AG04449 (cell line): ENCODE data around the gene LETM1.

Experiments used
- CTCF ChIA-PET: fragments of 350-600 bp; formaldehyde crosslinking; extraction: SDS; loops from one replicate; lab custom pipeline; 2021; ENCODE audit warnings: antibody characterized with exemption; lab: Yijun Ruan, JAX
- POLR2A ChIA-PET: fragments of 400-600, 350-600 bp; formaldehyde crosslinking; extraction: SDS; loops from one replicate; lab custom pipeline; 2020; ENCODE audit warnings: antibody characterized with exemption, inconsistent platforms; lab: Yijun Ruan, JAX
- DNase-seq: peaks from one replicate; pipeline ENCODE4 v3.0.0-alpha.2; 2010; ENCODE audit warnings: low read depth, low spot score
- H3K4me3 ChIP-seq: 2 replicates; pipeline ENCODE4 v1.5.1; 2011; ENCODE audit warnings: low read depth, mild to moderate bottlenecking, control low read depth, low read length
- TF ChIP-seq, protein P1 (sequence below): IDR thresholded peaks from one replicate; pipeline ENCODE4 v1.5.1; 2011; ENCODE audit warnings: mild to moderate bottlenecking, moderate library complexity, low read length, control low read depth, inconsistent platforms; ENCODE audit not compliant: insufficient read depth; ENCODE audit errors: missing control alignments

LETM1 gene

DNA sequence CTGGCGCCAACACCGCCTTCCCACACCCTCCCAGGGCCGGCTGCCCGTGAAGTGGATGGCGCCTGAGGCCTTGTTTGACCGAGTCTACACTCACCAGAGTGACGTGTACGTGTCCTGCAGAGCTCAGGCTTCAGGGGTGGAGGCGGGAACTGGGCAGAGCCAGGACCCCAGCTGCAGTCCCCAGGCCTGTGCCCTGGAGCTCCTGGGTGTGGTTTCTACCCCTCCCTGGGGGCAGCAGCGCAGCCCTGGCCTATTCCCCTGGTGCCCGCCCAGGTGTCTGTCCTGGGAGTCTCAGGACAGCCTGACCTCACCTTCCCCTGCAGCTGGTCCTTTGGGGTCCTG lies 49.8 kb downstream of the LETM1 start:
- TF ChIP-seq, protein P1, sequence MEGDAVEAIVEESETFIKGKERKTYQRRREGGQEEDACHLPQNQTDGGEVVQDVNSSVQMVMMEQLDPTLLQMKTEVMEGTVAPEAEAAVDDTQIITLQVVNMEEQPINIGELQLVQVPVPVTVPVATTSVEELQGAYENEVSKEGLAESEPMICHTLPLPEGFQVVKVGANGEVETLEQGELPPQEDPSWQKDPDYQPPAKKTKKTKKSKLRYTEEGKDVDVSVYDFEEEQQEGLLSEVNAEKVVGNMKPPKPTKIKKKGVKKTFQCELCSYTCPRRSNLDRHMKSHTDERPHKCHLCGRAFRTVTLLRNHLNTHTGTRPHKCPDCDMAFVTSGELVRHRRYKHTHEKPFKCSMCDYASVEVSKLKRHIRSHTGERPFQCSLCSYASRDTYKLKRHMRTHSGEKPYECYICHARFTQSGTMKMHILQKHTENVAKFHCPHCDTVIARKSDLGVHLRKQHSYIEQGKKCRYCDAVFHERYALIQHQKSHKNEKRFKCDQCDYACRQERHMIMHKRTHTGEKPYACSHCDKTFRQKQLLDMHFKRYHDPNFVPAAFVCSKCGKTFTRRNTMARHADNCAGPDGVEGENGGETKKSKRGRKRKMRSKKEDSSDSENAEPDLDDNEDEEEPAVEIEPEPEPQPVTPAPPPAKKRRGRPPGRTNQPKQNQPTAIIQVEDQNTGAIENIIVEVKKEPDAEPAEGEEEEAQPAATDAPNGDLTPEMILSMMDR = no peak
- ChIA-PET CTCF (interaction anchor here (11.1 to 11.4 kb wide), 2 partner anchors 59 to 94 kb away, joined by 99 to 205 read pairs; no protein-coding TSS in a partner anchor), POLR2A (no interaction called here)
- H3K4me3 ChIP-seq = no peak overlapping the region
- no peak for DNase-seq

DNA sequence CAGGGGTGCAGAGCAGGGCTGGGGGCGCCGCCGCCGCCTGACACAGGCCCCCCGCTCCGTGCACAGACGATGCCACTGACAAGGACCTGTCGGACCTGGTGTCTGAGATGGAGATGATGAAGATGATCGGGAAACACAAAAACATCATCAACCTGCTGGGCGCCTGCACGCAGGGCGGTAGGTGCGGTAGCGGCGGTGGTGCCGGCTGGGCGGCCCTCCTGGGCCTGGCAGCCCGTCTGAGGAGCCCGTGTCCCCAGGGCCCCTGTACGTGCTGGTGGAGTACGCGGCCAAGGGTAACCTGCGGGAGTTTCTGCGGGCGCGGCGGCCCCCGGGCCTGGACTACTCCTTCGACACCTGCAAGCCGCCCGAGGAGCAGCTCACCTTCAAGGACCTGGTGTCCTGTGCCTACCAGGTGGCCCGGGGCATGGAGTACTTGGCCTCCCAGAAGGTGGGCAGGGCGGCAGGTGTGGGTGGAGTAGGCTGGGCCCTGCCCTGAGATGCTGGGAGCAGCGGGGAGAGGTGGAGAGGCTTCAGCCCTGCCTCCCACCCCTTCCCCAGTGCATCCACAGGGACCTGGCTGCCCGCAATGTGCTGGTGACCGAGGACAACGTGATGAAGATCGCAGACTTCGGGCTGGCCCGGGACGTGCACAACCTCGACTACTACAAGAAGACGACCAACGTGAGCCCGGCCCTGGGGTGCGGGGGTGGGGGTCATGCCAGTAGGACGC lies 50.3 kb downstream of the LETM1 start:
- DNase-seq = no peak
- TF ChIP-seq, protein P1 = no peak
- POLR2A ChIA-PET = no interaction called here
- CTCF ChIA-PET = interaction anchor here (11.1 to 11.4 kb wide), 2 partner anchors 58 to 95 kb away, joined by 99 to 205 read pairs; no protein-coding TSS in a partner anchor
- H3K4me3 ChIP-seq = no peak overlapping the region

DNA sequence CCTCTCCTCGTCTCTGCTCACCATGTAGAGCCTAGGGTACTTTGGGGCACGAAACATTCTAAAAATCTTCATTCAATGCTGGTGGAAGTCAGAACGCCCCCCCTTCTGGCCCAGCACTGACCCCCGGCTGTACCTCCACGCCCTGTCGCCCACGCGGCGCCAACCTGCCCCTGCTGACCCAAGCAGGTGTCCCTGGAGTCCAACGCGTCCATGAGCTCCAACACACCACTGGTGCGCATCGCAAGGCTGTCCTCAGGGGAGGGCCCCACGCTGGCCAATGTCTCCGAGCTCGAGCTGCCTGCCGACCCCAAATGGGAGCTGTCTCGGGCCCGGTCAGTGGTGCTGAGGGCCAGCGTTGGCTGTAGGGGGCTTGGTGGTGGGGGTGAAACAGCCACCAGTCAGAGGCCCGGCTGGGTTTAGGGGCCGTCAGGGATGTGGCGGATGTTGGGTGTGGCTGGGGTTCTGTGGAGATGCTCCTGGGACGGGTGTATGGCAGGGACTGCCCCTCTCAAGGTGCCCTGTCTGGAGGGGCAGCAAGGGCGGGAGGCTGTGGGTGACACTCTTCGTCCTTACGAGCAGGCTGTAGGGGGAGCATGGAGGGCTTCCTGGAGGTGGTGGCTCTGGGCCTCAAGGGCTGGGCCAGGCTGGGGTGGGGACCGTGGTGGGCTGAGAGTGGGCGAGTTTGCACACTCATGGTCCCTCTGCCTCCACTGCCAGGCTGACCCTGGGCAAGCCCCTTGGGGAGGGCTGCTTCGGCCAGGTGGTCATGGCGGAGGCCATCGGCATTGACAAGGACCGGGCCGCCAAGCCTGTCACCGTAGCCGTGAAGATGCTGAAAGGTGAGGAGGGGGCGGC lies 51.1 kb downstream of the LETM1 start:
- H3K4me3 ChIP-seq = no peak overlapping the region
- ChIA-PET POLR2A (no interaction called here), CTCF (interaction anchor here (0.8 to 1.1 kb wide), 3 partner anchors 37 to 105 kb away, joined by 3 read pairs; no protein-coding TSS in a partner anchor)
- TF ChIP-seq, protein P1 = no peak
- no peak for DNase-seq

DNA sequence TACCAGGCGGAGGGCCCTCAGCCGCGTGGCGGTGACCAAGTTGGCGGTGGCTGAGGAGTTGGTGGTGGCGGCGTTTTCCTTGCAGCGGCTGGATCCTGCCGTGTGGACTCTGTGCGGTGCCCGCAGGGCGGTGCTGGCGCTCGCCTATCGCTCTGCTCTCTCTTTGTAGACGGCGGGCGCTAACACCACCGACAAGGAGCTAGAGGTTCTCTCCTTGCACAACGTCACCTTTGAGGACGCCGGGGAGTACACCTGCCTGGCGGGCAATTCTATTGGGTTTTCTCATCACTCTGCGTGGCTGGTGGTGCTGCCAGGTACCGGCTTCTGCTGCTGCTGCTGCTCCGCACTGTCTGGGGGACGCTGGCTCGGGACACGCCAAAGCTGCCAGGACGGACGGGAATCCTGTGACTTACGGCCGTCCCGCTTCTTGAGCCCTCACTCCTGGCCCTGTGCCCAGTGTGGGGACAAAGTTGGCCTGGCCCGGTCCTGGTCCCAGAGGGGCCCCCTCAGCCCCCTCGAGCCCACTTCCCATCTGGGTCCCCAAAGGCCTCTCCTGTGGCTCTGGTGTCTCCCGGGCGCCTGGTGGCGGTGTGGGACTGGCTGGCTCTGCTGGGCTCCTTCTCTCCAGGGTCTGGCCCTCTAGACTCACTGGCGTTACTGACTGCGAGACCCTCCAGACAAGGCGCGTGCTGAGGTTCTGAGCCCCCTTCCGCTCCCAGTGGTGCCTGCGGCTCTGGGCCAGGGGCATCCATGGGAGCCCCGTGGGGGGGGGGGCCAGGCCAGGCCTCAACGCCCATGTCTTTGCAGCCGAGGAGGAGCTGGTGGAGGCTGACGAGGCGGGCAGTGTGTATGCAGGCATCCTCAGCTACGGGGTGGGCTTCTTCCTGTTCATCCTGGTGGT lies 52.2 kb downstream of the LETM1 start:
- ChIA-PET POLR2A (interaction anchor here (0.6 kb wide), 1 partner anchor 102 kb away, joined by 3 read pairs; no protein-coding TSS in a partner anchor), CTCF (interaction anchor here (0.8 to 1.2 kb wide), 4 partner anchors 36 to 106 kb away, joined by 3 read pairs; no protein-coding TSS in a partner anchor)
- no peak overlapping the region for H3K4me3 ChIP-seq
- TF ChIP-seq, protein P1 = no peak
- DNase-seq = no peak

DNA sequence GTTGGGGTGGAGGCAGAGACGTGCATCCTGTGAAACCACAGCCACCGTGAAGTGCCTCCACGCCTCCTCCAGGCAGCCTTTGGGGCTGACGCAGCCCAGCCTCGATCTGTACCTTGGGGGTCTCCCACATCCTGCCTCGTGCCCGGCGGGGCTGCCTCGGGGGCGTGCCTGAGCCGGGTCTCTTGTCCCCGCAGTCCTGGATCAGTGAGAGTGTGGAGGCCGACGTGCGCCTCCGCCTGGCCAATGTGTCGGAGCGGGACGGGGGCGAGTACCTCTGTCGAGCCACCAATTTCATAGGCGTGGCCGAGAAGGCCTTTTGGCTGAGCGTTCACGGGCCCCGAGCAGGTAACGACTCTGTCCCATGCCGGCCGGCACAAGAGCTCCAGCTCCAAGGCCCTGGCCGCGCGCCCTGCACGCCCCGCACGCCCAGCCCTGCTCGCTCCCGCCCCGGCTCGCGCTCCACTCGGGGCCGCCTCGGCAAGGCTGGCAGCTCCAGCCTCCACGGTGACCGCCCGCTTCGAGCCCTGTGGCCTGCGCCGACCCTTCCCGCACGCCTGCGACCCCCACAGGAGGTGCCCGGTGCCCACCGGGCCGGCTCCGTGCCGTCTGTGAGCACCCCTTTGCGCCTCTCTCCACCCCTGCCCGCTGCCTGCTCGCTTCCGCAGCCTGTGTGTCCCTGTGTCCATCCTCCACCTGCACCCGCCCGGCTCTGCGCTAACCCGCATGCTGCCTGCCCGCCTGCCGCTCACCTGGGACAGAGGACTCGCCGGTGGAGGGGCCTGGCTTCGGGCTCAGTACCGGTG lies 53.0 kb downstream of the LETM1 start:
- TF ChIP-seq, protein P1 = no peak
- no peak overlapping the region for H3K4me3 ChIP-seq
- ChIA-PET POLR2A (interaction anchor here (0.6 kb wide), 1 partner anchor 103 kb away, joined by 3 read pairs; no protein-coding TSS in a partner anchor), CTCF (interaction anchor here (0.7 to 1.2 kb wide), 2 partner anchors 7 to 54 kb away, joined by 3 read pairs; no protein-coding TSS in a partner anchor)
- DNase-seq = no peak
